GM18511 (cell line): ENCODE results near the gene TMEM204.

ENCODE experiments used
- ATAC-seq: cut with Tn5 transposase; IDR thresholded peaks from one replicate; pipeline ENCODE4 v1.9.1; 2021; ENCODE audit warnings: mild to moderate bottlenecking, moderate library complexity; ENCODE audit not compliant: unreplicated experiment

The TMEM204 gene

GRCh38 chr16:1537763-1538289, 4.4 kb downstream of the TMEM204 start:
- no peak for ATAC-seq

GRCh38 chr16:1538804-1539520, 5.5 kb downstream of the TMEM204 start:
- ATAC-seq, result no peak

- ATAC-seq, result no peak
Measured at GRCh38 chr16:1539720-1540555, 6.5 kb downstream of the TMEM204 start.

GRCh38 chr16:1540556-1540855, 7.0 kb downstream of the TMEM204 start:
- ATAC-seq, result no peak

GRCh38 chr16:1541293-1542165, 8.1 kb downstream of the TMEM204 start:
- ATAC-seq, result no peak

- no peak for ATAC-seq
Measured at GRCh38 chr16:1542166-1542500, 8.7 kb downstream of the TMEM204 start.

GRCh38 chr16:1542533-1542932, 9.1 kb downstream of the TMEM204 start:
- no peak for ATAC-seq

GRCh38 chr16:1543085-1543896, 9.8 kb downstream of the TMEM204 start:
- ATAC-seq, result no peak

GRCh38 chr16:1545044-1546040, 11.9 kb downstream of the TMEM204 start:
- ATAC-seq, result no peak

GRCh38 chr16:1546430-1546829, 13.0 kb downstream of the TMEM204 start:
- ATAC-seq, result no peak

GRCh38 chr16:1548233-1548632, 14.8 kb downstream of the TMEM204 start:
- no peak for ATAC-seq

GRCh38 chr16:1548727-1549126, 15.3 kb downstream of the TMEM204 start:
- ATAC-seq, result no peak

- ATAC-seq, result no peak
Measured at GRCh38 chr16:1550069-1550468, 16.6 kb downstream of the TMEM204 start.

- no peak for ATAC-seq
Measured at GRCh38 chr16:1550696-1551095, 17.2 kb downstream of the TMEM204 start.

GRCh38 chr16:1551166-1551565, 17.7 kb downstream of the TMEM204 start:
- ATAC-seq, result no peak

GRCh38 chr16:1552129-1552528, 18.7 kb downstream of the TMEM204 start:
- no peak for ATAC-seq

GRCh38 chr16:1553946-1554825, 20.7 kb downstream of the TMEM204 start:
- no peak for ATAC-seq

- no peak for ATAC-seq
Measured at GRCh38 chr16:1554826-1555445, 21.5 kb downstream of the TMEM204 start.
